Right atrium auricular region (tissue), 2 donors: ENCODE measurements around the gene GSTK1. TPM values are rescaled to one million over a fixed set of nuclear protein-coding genes. Genes with fewer than 3 reads are reported as not detected.

Source experiments
- DNase-seq: peaks from one replicate; pipeline ENCODE4 v3.0.0-alpha.2; 2019; ENCODE audit warnings: low spot score
- H3K27ac ChIP-seq, 2 donors: fragments of 200-600 bp; sonication (generic); 1 replicate in 1 of 2; 2 replicates in 1 of 2; pipeline ENCODE4 v1.5.1; 2016 to 2019
- H3K27me3 ChIP-seq, 2 donors: fragments of 200-600 bp; sonication (generic); one replicate each; pipeline versions ENCODE4 v1.5.1 to v1.6.0; 2017 to 2019
- H3K36me3 ChIP-seq: fragments of 200-600 bp; sonication (generic); one replicate; pipeline ENCODE4 v1.5.1; 2016
- H3K4me1 ChIP-seq, 2 donors: fragments of 200-600 bp; sonication (generic); one replicate each; pipeline versions ENCODE4 v1.5.1 to v1.6.0; 2017 to 2019
- H3K4me3 ChIP-seq, 2 donors: fragments of 200-600 bp; sonication (generic); 1 replicate in 1 of 2; 2 replicates in 1 of 2; pipeline ENCODE4 v1.5.1; 2017 to 2019; ENCODE audit warnings: mild to moderate bottlenecking in 1 of 2, moderate library complexity in 1 of 2
- H3K9me3 ChIP-seq, 2 donors: fragments of 200-600 bp; sonication (generic); one replicate each; pipeline ENCODE4 v1.5.1; 2019
- total RNA-seq, 2 donors: library from RNA; depleted of rRNA; stranded (reverse); fragments of >200 nt; gene quantifications; one replicate each; pipeline ENCODE4 v1.1.0, GENCODE V29; 2016
- TF ChIP-seq, protein P1 (sequence below), 2 donors: fragments of 200-600 bp; sonication (generic); IDR thresholded peaks; one replicate each; pipeline ENCODE4 v1.5.1; 2019; ENCODE audit warnings: antibody characterized with exemption in 2 of 2

Gene GSTK1
- total RNA-seq, 2 donors from 2014 or later = 169 to 270 TPM

DNA sequence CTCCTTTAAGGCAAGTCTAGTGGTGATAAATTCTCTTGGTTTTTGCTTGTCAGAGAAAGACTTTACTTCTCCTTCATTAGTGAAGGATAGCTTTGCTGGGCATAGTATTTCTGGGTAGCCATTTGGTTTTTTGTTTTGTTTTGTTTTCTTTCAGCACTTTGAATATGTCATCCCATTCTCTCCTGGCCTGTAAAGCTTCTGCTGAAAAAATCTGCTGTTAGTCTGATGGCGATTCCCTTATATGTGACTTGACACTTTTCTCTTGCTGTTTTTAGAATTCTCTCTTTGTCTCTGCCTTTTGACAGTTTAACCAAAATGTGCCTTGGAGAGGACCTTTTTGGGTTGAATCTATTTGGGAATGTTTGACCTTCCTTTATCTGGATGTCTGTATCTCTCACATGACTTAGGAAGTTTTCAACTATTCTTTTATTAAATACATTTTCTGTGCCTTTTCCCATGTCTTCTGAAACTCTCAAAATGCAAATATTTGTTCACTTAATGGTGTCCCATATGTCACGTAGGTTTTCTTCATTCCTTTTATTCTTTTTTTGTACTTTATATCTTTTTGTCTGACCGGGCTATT, 26.7 kb upstream of the GSTK1 start:
- no peaks in the 10 kb centered on the region for H3K4me1 ChIP-seq
- H3K27ac ChIP-seq = no peak overlapping the region
- DNase-seq = no peak
- H3K27me3 ChIP-seq = no peaks in the 10 kb centered on the region
- peaks cover 0 to 20% of the 10 kb centered on the region in 2 donors for H3K9me3 ChIP-seq
- TF ChIP-seq, protein P1, sequence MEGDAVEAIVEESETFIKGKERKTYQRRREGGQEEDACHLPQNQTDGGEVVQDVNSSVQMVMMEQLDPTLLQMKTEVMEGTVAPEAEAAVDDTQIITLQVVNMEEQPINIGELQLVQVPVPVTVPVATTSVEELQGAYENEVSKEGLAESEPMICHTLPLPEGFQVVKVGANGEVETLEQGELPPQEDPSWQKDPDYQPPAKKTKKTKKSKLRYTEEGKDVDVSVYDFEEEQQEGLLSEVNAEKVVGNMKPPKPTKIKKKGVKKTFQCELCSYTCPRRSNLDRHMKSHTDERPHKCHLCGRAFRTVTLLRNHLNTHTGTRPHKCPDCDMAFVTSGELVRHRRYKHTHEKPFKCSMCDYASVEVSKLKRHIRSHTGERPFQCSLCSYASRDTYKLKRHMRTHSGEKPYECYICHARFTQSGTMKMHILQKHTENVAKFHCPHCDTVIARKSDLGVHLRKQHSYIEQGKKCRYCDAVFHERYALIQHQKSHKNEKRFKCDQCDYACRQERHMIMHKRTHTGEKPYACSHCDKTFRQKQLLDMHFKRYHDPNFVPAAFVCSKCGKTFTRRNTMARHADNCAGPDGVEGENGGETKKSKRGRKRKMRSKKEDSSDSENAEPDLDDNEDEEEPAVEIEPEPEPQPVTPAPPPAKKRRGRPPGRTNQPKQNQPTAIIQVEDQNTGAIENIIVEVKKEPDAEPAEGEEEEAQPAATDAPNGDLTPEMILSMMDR (IDR thresholded peaks at IDR 0.05) = no peak
- no peaks in the 10 kb centered on the region for H3K36me3 ChIP-seq
- no peak overlapping the region for H3K4me3 ChIP-seq

DNA sequence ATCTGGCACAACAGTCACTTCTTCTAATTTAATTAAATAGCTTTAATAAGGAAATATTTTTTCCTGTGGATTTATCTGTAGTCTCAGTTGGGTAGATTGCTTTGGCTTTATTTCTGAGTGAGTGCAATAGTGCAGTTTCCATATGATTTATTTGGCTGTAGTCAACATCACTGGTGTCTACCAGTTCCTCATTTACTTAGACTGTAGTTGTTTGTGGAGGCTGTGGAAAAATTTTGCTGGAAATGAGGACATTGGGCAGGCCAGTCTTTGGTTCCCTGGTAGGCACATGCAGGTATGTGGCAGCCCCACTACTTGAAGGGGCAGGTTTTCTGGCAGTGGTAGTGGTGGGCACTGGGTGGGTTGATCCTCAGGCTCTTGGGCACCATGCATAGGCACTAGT, 25.9 kb upstream of the GSTK1 start:
- Histone ChIP-seq H3K4me3 (no peak overlapping the region), H3K27ac (no peak overlapping the region), H3K36me3 (no peaks in the 10 kb centered on the region), H3K27me3 (no peaks in the 10 kb centered on the region), H3K4me1 (no peaks in the 10 kb centered on the region), H3K9me3 (peaks cover 0 to 20% of the 10 kb centered on the region in 2 donors)
- TF ChIP-seq, protein P1 (IDR thresholded peaks at IDR 0.05) = no peak
- DNase-seq = no peak

DNA sequence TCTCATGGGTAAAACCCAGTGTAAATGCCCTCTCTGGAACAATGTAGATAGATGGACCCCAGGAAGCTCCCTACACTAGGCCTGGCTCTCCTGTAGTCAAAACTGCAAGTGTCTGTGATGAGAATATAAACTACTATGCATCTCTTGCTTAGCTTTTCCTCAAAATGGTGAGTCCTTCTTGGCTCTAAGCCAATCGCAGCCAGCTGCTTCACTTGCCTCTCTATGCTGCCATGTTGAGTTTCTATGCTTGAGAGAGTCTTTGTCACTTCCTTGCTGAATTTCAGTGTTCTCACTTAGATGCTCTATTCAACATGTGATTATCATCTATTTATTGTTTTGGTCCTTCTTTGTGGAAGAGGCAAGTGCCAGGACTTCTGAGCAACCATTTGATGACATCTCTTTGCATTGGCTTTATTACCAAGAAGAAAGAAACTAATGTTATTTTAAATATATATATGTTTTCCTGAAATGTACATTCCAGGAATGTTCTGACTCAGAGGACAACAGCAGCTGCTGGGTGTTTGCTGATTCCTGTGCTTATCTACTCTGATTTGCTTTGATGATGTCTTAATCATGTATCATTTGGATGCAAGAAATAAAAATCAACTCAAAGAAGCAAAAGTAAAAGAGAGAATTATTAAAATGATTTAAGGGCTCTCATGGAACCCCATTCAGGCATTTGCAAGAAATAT, 24.8 kb upstream of the GSTK1 start:
- H3K27ac ChIP-seq = no peak overlapping the region
- TF ChIP-seq, protein P1 (IDR thresholded peaks at IDR 0.05) = no peak
- no peaks in the 10 kb centered on the region for H3K36me3 ChIP-seq
- H3K4me1 ChIP-seq = no peaks in the 10 kb centered on the region
- DNase-seq = no peak
- no peak overlapping the region for H3K4me3 ChIP-seq
- H3K27me3 ChIP-seq = no peaks in the 10 kb centered on the region
- peaks cover 0 to 16% of the 10 kb centered on the region in 2 donors for H3K9me3 ChIP-seq

DNA sequence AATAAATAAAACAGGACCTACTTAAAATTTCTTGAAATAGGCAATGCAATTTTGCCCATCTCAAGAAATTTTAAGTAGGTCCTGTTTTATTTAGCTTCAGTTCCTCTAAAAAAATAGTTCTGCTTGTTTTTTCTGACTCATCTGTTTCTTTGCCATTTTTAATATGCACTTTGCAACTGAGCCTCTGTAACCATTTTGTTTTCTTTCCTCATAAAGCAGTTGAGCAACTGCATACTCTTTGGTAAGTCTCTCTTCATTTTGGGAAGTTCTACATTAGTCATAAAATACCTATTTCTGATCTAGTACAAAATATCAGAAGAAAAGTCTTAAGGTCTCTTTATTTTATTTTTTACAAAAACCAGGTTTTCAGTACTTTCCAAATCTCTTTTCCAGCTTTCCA, 23.4 kb upstream of the GSTK1 start:
- TF ChIP-seq, protein P1 (IDR thresholded peaks at IDR 0.05) = no peak
- Histone ChIP-seq H3K27ac (no peak overlapping the region), H3K36me3 (no peaks in the 10 kb centered on the region), H3K4me1 (no peaks in the 10 kb centered on the region), H3K9me3 (peaks cover 0 to 12% of the 10 kb centered on the region in 2 donors), H3K27me3 (no peaks in the 10 kb centered on the region), H3K4me3 (no peak overlapping the region)
- no peak for DNase-seq

DNA sequence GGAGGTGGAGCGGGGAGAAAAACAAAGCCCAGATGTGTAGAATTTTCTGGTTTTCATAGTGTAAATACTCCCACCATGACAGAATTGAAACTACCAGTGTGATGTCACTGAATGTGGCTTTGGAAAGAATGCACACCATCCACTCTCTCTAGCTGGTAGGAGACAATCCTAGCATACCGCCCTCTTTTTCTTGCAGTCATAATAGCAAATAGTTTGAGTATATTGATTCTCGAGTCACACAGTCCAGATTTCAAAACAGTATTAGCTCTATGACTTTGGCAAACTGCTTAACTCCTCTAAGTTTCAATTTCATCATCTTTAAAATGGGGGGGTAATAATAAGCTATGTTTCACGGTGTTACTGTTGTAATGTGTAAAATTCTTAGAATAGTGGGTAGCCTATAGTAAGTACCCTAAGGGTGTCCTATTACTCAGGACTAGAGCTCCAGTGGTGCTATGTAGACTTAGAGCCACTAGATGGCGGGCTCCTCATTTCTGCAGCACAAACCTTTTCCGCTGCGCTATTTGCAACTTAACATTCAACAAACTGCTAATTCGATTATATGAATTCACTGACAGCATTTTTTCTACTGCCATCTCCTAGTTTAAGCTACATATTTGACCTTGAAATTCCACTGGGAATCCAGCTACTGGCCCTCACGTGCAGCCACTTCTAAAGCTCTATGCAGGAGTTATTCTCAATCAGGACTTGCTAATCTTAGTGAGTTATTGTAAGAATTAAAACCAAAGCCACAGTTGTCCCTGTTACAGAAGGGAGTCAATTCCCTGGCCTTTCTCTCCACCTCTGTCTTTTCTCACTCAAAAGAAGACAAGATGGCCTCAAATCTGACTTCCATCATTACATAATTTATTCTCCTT, 22.7 kb upstream of the GSTK1 start:
- Histone ChIP-seq H3K9me3 (peaks cover 0 to 12% of the 10 kb centered on the region in 2 donors), H3K4me3 (no peak overlapping the region), H3K4me1 (no peaks in the 10 kb centered on the region), H3K27ac (no peak overlapping the region), H3K36me3 (no peaks in the 10 kb centered on the region), H3K27me3 (no peaks in the 10 kb centered on the region)
- TF ChIP-seq, protein P1 (IDR thresholded peaks at IDR 0.05) = peak; percentile 87 to 97
- DNase-seq = peak; percentile 71
